ENCODE results near the gene MT1G. TPM values are rescaled to one million over a fixed set of nuclear protein-coding genes. Genes with fewer than 3 reads are reported as not detected.
A peak's percentile ranks its signal among the peaks of the same experiment; 100 is the strongest.

MT1G gene
- polyA plus RNA-seq, 1 donor from 2014 or later: not detected

- H3K4me2 ChIP-seq (ENCODE audit: low read length): peak overlapping the region; percentile 48
- no peak overlapping the region for H3K27ac ChIP-seq (ENCODE audit: low read length)
- peak overlapping the region; percentile 13 for H2AFZ ChIP-seq (ENCODE audit: low read depth, low read length)
- no peaks in the 10 kb centered on the region for H4K20me1 ChIP-seq (ENCODE audit: insufficient read depth)
- H3K9me2 ChIP-seq (ENCODE audit: insufficient read depth, low read length): no peaks in the 10 kb centered on the region
- no peaks in the 10 kb centered on the region for H3K79me2 ChIP-seq (replicated peaks; ENCODE audit: insufficient read depth, low read length)
- no peaks in the 10 kb centered on the region for H3F3A ChIP-seq (ENCODE audit: insufficient read depth, low read length, poor library complexity, severe bottlenecking)
- peaks cover 100% of the 10 kb centered on the region for H3K27me3 ChIP-seq (ENCODE audit: insufficient read depth, low read depth, low read length)
- H3K36me3 ChIP-seq (ENCODE audit: insufficient read depth, low read length): no peaks in the 10 kb centered on the region
- no peak for TF ChIP-seq TAF1 (IDR thresholded peaks at IDR 0.05; ENCODE audit: low read depth)
- TF ChIP-seq MXI1 (conservative IDR thresholded peaks at IDR 0.05; ENCODE audit: poor library complexity, severe bottlenecking): peak; percentile 35
- TF ChIP-seq SMC3 (conservative IDR thresholded peaks at IDR 0.05; ENCODE audit: poor library complexity): no peak
- no peak for TF ChIP-seq EP300 (conservative IDR thresholded peaks at IDR 0.05; ENCODE audit: poor library complexity, severe bottlenecking)
- TF ChIP-seq POLR2AphosphoS5 (IDR thresholded peaks at IDR 0.05): peak; percentile 28
- peak overlapping the region; percentile 48 for H3K9ac ChIP-seq (ENCODE audit: low read length)
- no peaks in the 10 kb centered on the region for H3K9me3 ChIP-seq (ENCODE audit: low read length)
- H3K4me3 ChIP-seq (ENCODE audit: low read length): peak overlapping the region; percentile 68
Measured at GRCh38 chr16:56662357-56663354, 5.2 kb downstream of the MT1G start.

DNA sequence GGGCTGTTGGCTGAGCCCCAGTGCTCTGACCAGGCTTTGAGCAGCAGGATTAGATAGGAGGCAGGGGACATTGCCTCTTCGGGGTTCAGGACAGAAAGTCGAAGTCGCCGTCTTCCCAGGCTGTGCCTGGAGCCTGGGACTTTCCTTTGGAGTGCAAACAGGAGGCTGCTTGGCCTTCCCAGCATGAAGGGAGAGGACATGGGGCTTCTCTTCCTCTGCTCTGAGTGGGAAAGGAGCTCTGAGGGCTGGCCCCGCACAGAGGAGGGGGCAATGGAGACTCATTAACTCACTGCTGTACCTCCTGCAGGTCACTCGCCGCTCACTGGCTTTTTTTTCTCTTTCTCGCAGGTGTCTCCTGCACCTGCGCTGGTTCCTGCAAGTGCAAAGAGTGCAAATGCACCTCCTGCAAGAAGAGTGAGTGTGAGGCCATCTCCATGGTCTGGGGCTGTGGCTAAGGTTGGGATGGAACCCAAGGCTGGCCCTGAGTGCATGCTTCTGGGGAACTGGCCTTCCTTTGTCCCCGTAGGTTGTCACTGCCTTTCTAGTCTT lies 9.5 kb downstream of the MT1G start:
- Histone ChIP-seq H3K9ac (ENCODE audit: low read length) (peak overlapping the region; percentile 38), H3K27ac (ENCODE audit: low read length) (no peak overlapping the region), H3K4me3 (ENCODE audit: low read length) (peak overlapping the region; percentile 71), H3K9me2 (ENCODE audit: insufficient read depth, low read length) (no peaks in the 10 kb centered on the region), H3K4me2 (ENCODE audit: low read length) (peak overlapping the region; percentile 48), H3K27me3 (ENCODE audit: insufficient read depth, low read depth, low read length) (peaks cover 74% of the 10 kb centered on the region), H4K20me1 (ENCODE audit: insufficient read depth) (no peaks in the 10 kb centered on the region), H2AFZ (ENCODE audit: low read depth, low read length) (no peak overlapping the region), H3F3A (ENCODE audit: insufficient read depth, low read length, poor library complexity, severe bottlenecking) (no peaks in the 10 kb centered on the region), H3K9me3 (ENCODE audit: low read length) (no peaks in the 10 kb centered on the region), H3K36me3 (ENCODE audit: insufficient read depth, low read length) (no peaks in the 10 kb centered on the region), H3K79me2 (replicated peaks; ENCODE audit: insufficient read depth, low read length) (no peaks in the 10 kb centered on the region)
- no peak for TF ChIP-seq EZH2 (IDR thresholded peaks at IDR 0.05; ENCODE audit: borderline replicate concordance, insufficient read depth, low read length, poor library complexity, severe bottlenecking)
- no peak for TF ChIP-seq SMC3 (conservative IDR thresholded peaks at IDR 0.05; ENCODE audit: poor library complexity)

GRCh38 chr16:56657555-56658326 lies 10.1 kb downstream of the MT1G start, which contains the start of gene MT1F:
Gene MT1F, plus strand, starts transcription at chr16:56657959. Its CDS starts 100 bp downstream, at chr16:56658059.
- H3K36me3 ChIP-seq (ENCODE audit: insufficient read depth, low read length): no peaks in the 10 kb centered on the region
- no peak within 1 kb of the TSS for H3K27ac ChIP-seq (ENCODE audit: low read length)
- TF ChIP-seq EZH2 (IDR thresholded peaks at IDR 0.05; ENCODE audit: borderline replicate concordance, insufficient read depth, low read length, poor library complexity, severe bottlenecking) (no peak), MXI1 (conservative IDR thresholded peaks at IDR 0.05; ENCODE audit: poor library complexity, severe bottlenecking) (no peak), EP300 (conservative IDR thresholded peaks at IDR 0.05; ENCODE audit: poor library complexity, severe bottlenecking) (no peak), REST (IDR thresholded peaks at IDR 0.05; ENCODE audit: borderline replicate concordance) (no peak), TAF1 (IDR thresholded peaks at IDR 0.05; ENCODE audit: low read depth) (no peak), POLR2AphosphoS5 (IDR thresholded peaks at IDR 0.05) (no peak)
- H3K9me2 ChIP-seq (ENCODE audit: insufficient read depth, low read length): no peaks in the 10 kb centered on the region
- H2AFZ ChIP-seq (ENCODE audit: low read depth, low read length): no peak within 1 kb of the TSS
- peak within 1 kb of the TSS; percentile 38 for H3K9ac ChIP-seq (ENCODE audit: low read length)
- no peaks in the 10 kb centered on the region for H3K9me3 ChIP-seq (ENCODE audit: low read length)
- H3F3A ChIP-seq (ENCODE audit: insufficient read depth, low read length, poor library complexity, severe bottlenecking): no peaks in the 10 kb centered on the region
- no peaks in the 10 kb centered on the region for H3K79me2 ChIP-seq (replicated peaks; ENCODE audit: insufficient read depth, low read length)
- H3K4me3 ChIP-seq (ENCODE audit: low read length): peak within 1 kb of the TSS; percentile 71
- H3K27me3 ChIP-seq (ENCODE audit: insufficient read depth, low read depth, low read length): peaks cover 68% of the 10 kb centered on the region
- H3K4me2 ChIP-seq (ENCODE audit: low read length): peak within 1 kb of the TSS; percentile 48
- H4K20me1 ChIP-seq (ENCODE audit: insufficient read depth): no peaks in the 10 kb centered on the region
